ENCODE data around the gene CACNA1A. TPM values are rescaled to one million over a fixed set of nuclear protein-coding genes. Genes with fewer than 3 reads are reported as not detected.
"Not testable (repeated sequence)": the region's sequence is repeated elsewhere in the genome, so short reads cannot be mapped to it uniquely, and the experiment has no call there.

CACNA1A gene
- total RNA-seq, 1 experiment from 2014 or later = not detected

- Histone ChIP-seq H3K9me2 (replicated peaks; ENCODE audit: insufficient read depth, low read length) (no peaks in the 10 kb centered on the region), H3K9ac (ENCODE audit: low read length) (no peak overlapping the region), H3K36me3 (ENCODE audit: insufficient read depth, low read length) (no peaks in the 10 kb centered on the region), H3K79me2 (ENCODE audit: low read length) (no peaks in the 10 kb centered on the region), H3K4me3 (ENCODE audit: low read length) (no peak overlapping the region), H3K27me3 (ENCODE audit: low read length) (no peaks in the 10 kb centered on the region), H3K27ac (ENCODE audit: low read length) (no peak overlapping the region), H4K20me1 (ENCODE audit: insufficient read depth, low read depth, low read length) (no peaks in the 10 kb centered on the region), H2AFZ (ENCODE audit: low read length) (no peak overlapping the region), H3K4me2 (ENCODE audit: low read depth, low read length, poor library complexity, severe bottlenecking) (no peak overlapping the region), H3K4me1 (ENCODE audit: low read length) (no peaks in the 10 kb centered on the region), H3K9me3 (ENCODE audit: low read length) (no peaks in the 10 kb centered on the region)
- peak; percentile 19 for DNase-seq
These were observed 336.5 kb downstream of the CACNA1A start for GRCh38 chr19:13169769-13170168.

GRCh38 chr19:13166151-13166550, 340.1 kb downstream of the CACNA1A start:
- H3K4me3 ChIP-seq (ENCODE audit: low read length); H3K27me3 ChIP-seq (ENCODE audit: low read length); H2AFZ ChIP-seq (ENCODE audit: low read length); H3K27ac ChIP-seq (ENCODE audit: low read length); H3K9me2 ChIP-seq (replicated peaks; ENCODE audit: insufficient read depth, low read length); H3K4me2 ChIP-seq (ENCODE audit: low read depth, low read length, poor library complexity, severe bottlenecking); H3K9ac ChIP-seq (ENCODE audit: low read length); H3K36me3 ChIP-seq (ENCODE audit: insufficient read depth, low read length); H3K9me3 ChIP-seq (ENCODE audit: low read length); H3K79me2 ChIP-seq (ENCODE audit: low read length); H4K20me1 ChIP-seq (ENCODE audit: insufficient read depth, low read depth, low read length): not testable (repeated sequence)
- peak; percentile 10 for DNase-seq
- peaks cover 30% of the 10 kb centered on the region for H3K4me1 ChIP-seq (ENCODE audit: low read length)

GRCh38 chr19:13165162-13165997, 340.9 kb downstream of the CACNA1A start:
- H3K4me1 ChIP-seq (ENCODE audit: low read length) = peaks cover 30% of the 10 kb centered on the region
- H3K36me3 ChIP-seq (ENCODE audit: insufficient read depth, low read length) = no peaks in the 10 kb centered on the region
- no peaks in the 10 kb centered on the region for H3K27me3 ChIP-seq (ENCODE audit: low read length)
- peak; percentile 32 for DNase-seq
- no peaks in the 10 kb centered on the region for H3K9me3 ChIP-seq (ENCODE audit: low read length)
- H3K27ac ChIP-seq (ENCODE audit: low read length) = no peak overlapping the region
- H2AFZ ChIP-seq (ENCODE audit: low read length) = no peak overlapping the region
- no peaks in the 10 kb centered on the region for H3K79me2 ChIP-seq (ENCODE audit: low read length)
- H3K9ac ChIP-seq (ENCODE audit: low read length) = no peak overlapping the region
- no peak overlapping the region for H3K4me2 ChIP-seq (ENCODE audit: low read depth, low read length, poor library complexity, severe bottlenecking)
- H3K4me3 ChIP-seq (ENCODE audit: low read length) = no peak overlapping the region
- no peaks in the 10 kb centered on the region for H4K20me1 ChIP-seq (ENCODE audit: insufficient read depth, low read depth, low read length)
- H3K9me2 ChIP-seq (replicated peaks; ENCODE audit: insufficient read depth, low read length) = no peaks in the 10 kb centered on the region

- Histone ChIP-seq H3K4me2 (ENCODE audit: low read depth, low read length, poor library complexity, severe bottlenecking) (peak overlapping the region; percentile 77), H3K27me3 (ENCODE audit: low read length) (no peaks in the 10 kb centered on the region), H3K27ac (ENCODE audit: low read length) (no peak overlapping the region), H3K9me3 (ENCODE audit: low read length) (no peaks in the 10 kb centered on the region), H3K4me3 (ENCODE audit: low read length) (peak overlapping the region; percentile 54; the same call in 1 of the 2 replicates), H4K20me1 (ENCODE audit: insufficient read depth, low read depth, low read length) (no peaks in the 10 kb centered on the region), H2AFZ (ENCODE audit: low read length) (peak overlapping the region; percentile 98), H3K9me2 (replicated peaks; ENCODE audit: insufficient read depth, low read length) (no peaks in the 10 kb centered on the region), H3K79me2 (ENCODE audit: low read length) (no peaks in the 10 kb centered on the region), H3K9ac (ENCODE audit: low read length) (peak overlapping the region; percentile 55), H3K36me3 (ENCODE audit: insufficient read depth, low read length) (no peaks in the 10 kb centered on the region), H3K4me1 (ENCODE audit: low read length) (peaks cover 30% of the 10 kb centered on the region)
- DNase-seq = peak; percentile 68
These were observed 341.7 kb downstream of the CACNA1A start for GRCh38 chr19:13164343-13165161.

- no peaks in the 10 kb centered on the region for H3K9me3 ChIP-seq (ENCODE audit: low read length)
- H3K9ac ChIP-seq (ENCODE audit: low read length) = peak overlapping the region; percentile 55
- peak overlapping the region; percentile 77 for H3K4me2 ChIP-seq (ENCODE audit: low read depth, low read length, poor library complexity, severe bottlenecking)
- no peak overlapping the region for H3K27ac ChIP-seq (ENCODE audit: low read length)
- peaks cover 30% of the 10 kb centered on the region for H3K4me1 ChIP-seq (ENCODE audit: low read length)
- no peaks in the 10 kb centered on the region for H3K9me2 ChIP-seq (replicated peaks; ENCODE audit: insufficient read depth, low read length)
- peak overlapping the region; percentile 98 for H2AFZ ChIP-seq (ENCODE audit: low read length)
- DNase-seq = peak; percentile 56
- H3K27me3 ChIP-seq (ENCODE audit: low read length) = no peaks in the 10 kb centered on the region
- no peaks in the 10 kb centered on the region for H4K20me1 ChIP-seq (ENCODE audit: insufficient read depth, low read depth, low read length)
- H3K79me2 ChIP-seq (ENCODE audit: low read length) = no peaks in the 10 kb centered on the region
- H3K4me3 ChIP-seq (ENCODE audit: low read length) = peak overlapping the region; percentile 58; the same call in 1 of the 2 replicates
- H3K36me3 ChIP-seq (ENCODE audit: insufficient read depth, low read length) = no peaks in the 10 kb centered on the region
These were observed 342.5 kb downstream of the CACNA1A start for GRCh38 chr19:13163609-13164342.

- H3K79me2 ChIP-seq (ENCODE audit: low read length) = no peaks in the 10 kb centered on the region
- no peaks in the 10 kb centered on the region for H4K20me1 ChIP-seq (ENCODE audit: insufficient read depth, low read depth, low read length)
- H2AFZ ChIP-seq (ENCODE audit: low read length) = peak overlapping the region; percentile 88; the same call in 1 of the 2 replicates
- H3K27ac ChIP-seq (ENCODE audit: low read length) = no peak overlapping the region
- no peaks in the 10 kb centered on the region for H3K9me2 ChIP-seq (replicated peaks; ENCODE audit: insufficient read depth, low read length)
- H3K9me3 ChIP-seq (ENCODE audit: low read length) = no peaks in the 10 kb centered on the region
- H3K4me1 ChIP-seq (ENCODE audit: low read length) = peaks cover 30% of the 10 kb centered on the region
- H3K9ac ChIP-seq (ENCODE audit: low read length) = peak overlapping the region; percentile 58
- H3K4me2 ChIP-seq (ENCODE audit: low read depth, low read length, poor library complexity, severe bottlenecking) = peak overlapping the region; percentile 77
- DNase-seq = peak; percentile 88
- no peaks in the 10 kb centered on the region for H3K27me3 ChIP-seq (ENCODE audit: low read length)
- H3K4me3 ChIP-seq (ENCODE audit: low read length) = peak overlapping the region; percentile 58
- H3K36me3 ChIP-seq (ENCODE audit: insufficient read depth, low read length) = no peaks in the 10 kb centered on the region
These were observed 343.3 kb downstream of the CACNA1A start for GRCh38 chr19:13162724-13163608.

GRCh38 chr19:13160557-13160956, 345.7 kb downstream of the CACNA1A start:
- no peaks in the 10 kb centered on the region for H3K36me3 ChIP-seq (ENCODE audit: insufficient read depth, low read length)
- no peaks in the 10 kb centered on the region for H4K20me1 ChIP-seq (ENCODE audit: insufficient read depth, low read depth, low read length)
- H3K4me1 ChIP-seq (ENCODE audit: low read length) = peaks cover 42% of the 10 kb centered on the region
- H3K9ac ChIP-seq (ENCODE audit: low read length) = no peak overlapping the region
- no peak overlapping the region for H2AFZ ChIP-seq (ENCODE audit: low read length)
- DNase-seq = no peak
- no peaks in the 10 kb centered on the region for H3K79me2 ChIP-seq (ENCODE audit: low read length)
- H3K4me3 ChIP-seq (ENCODE audit: low read length) = no peak overlapping the region
- no peaks in the 10 kb centered on the region for H3K9me3 ChIP-seq (ENCODE audit: low read length)
- no peak overlapping the region for H3K27ac ChIP-seq (ENCODE audit: low read length)
- H3K27me3 ChIP-seq (ENCODE audit: low read length) = no peaks in the 10 kb centered on the region
- no peaks in the 10 kb centered on the region for H3K9me2 ChIP-seq (replicated peaks; ENCODE audit: insufficient read depth, low read length)
- no peak overlapping the region for H3K4me2 ChIP-seq (ENCODE audit: low read depth, low read length, poor library complexity, severe bottlenecking)
